OCI-LY1 (cell line): ENCODE data around the gene ARHGAP24.

Experiments used
- H2AFZ ChIP-seq: fragments of 200-600 bp; sonication (generic), shearing (Covaris generic); 2 replicates; pipeline ENCODE4 v1.6.0; 2014; ENCODE audit warnings: antibody characterized with exemption, mild to moderate bottlenecking, low read length
- H3F3A ChIP-seq: fragments of 200-600 bp; sonication (generic), shearing (Covaris generic); 2 replicates; pipeline ENCODE4 v1.6.0; 2014; ENCODE audit warnings: mild to moderate bottlenecking, antibody characterized with exemption, low read length, moderate library complexity; ENCODE audit not compliant: insufficient read depth
- H3K27ac ChIP-seq: fragments of 200-600 bp; sonication (generic); 2 replicates; pipeline ENCODE4 v1.5.1; 2014; ENCODE audit warnings: low read length, mixed run types, mild to moderate bottlenecking, low read depth; ENCODE audit not compliant: poor library complexity, severe bottlenecking
- H3K27me3 ChIP-seq: fragments of 200-600 bp; sonication (generic); 2 replicates; pipeline ENCODE4 v1.6.0; 2014; ENCODE audit warnings: antibody characterized with exemption, mild to moderate bottlenecking, low read length, moderate library complexity; ENCODE audit not compliant: insufficient read depth
- H3K36me3 ChIP-seq: fragments of 200-600 bp; sonication (generic); 2 replicates; pipeline ENCODE4 v1.6.1; 2014; ENCODE audit warnings: mild to moderate bottlenecking, antibody characterized with exemption, low read length, moderate library complexity, mixed read lengths; ENCODE audit not compliant: insufficient read depth
- H3K4me1 ChIP-seq: fragments of 200-600 bp; sonication (generic); 2 replicates; pipeline ENCODE4 v1.5.1; 2014; ENCODE audit warnings: mild to moderate bottlenecking, low read length, moderate library complexity; ENCODE audit not compliant: insufficient read depth, severe bottlenecking
- H3K4me2 ChIP-seq: fragments of 200-600 bp; sonication (generic), shearing (Covaris generic); 2 replicates; pipeline ENCODE4 v1.6.1; 2014; ENCODE audit warnings: low read length
- H3K4me3 ChIP-seq: fragments of 200-600 bp; sonication (generic); 2 replicates; pipeline ENCODE4 v1.5.1; 2014; ENCODE audit warnings: low read length, low read depth, mild to moderate bottlenecking, mixed read lengths; ENCODE audit not compliant: poor library complexity, severe bottlenecking
- H3K79me2 ChIP-seq: fragments of 200-600 bp; shearing (Covaris generic); 2 replicates; pipeline ENCODE4 v1.6.1; 2016; ENCODE audit warnings: mixed run types, low read length, mixed read lengths; ENCODE audit not compliant: insufficient read depth
- H3K9ac ChIP-seq: fragments of 200-600 bp; sonication (generic), shearing (Covaris generic); 2 replicates; pipeline ENCODE4 v1.6.1; 2014; ENCODE audit warnings: mild to moderate bottlenecking, low read length, mixed read lengths
- H3K9me2 ChIP-seq: fragments of 200-600 bp; sonication (generic), shearing (Covaris generic); 2 replicates; pipeline ENCODE4 v1.6.1; 2014; ENCODE audit warnings: low read depth, mild to moderate bottlenecking, low read length, mixed read lengths
- H3K9me3 ChIP-seq: fragments of 200-600 bp; shearing (Covaris generic); 2 replicates; pipeline ENCODE4 v1.6.1; 2014; ENCODE audit warnings: low read length, mixed read lengths
- H4K20me1 ChIP-seq: fragments of 200-600 bp; sonication (generic), shearing (Covaris generic); 2 replicates; pipeline ENCODE4 v1.6.0; 2016; ENCODE audit warnings: mild to moderate bottlenecking, low read length; ENCODE audit not compliant: insufficient read depth
- EZH2 ChIP-seq: fragments of 200-600 bp; sonication (generic), shearing (Covaris generic); IDR thresholded peaks from 2 replicates; pipeline ENCODE4 v1.8.0; 2017; ENCODE audit warnings: borderline replicate concordance, mixed run types, mild to moderate bottlenecking, antibody characterized with exemption, low read length, moderate library complexity, mixed read lengths
- TF ChIP-seq, protein P1 (sequence below): fragments of 200-600 bp; sonication (generic), shearing (Covaris generic); IDR thresholded peaks from 2 replicates; pipeline ENCODE4 v1.5.1; 2017; ENCODE audit warnings: mild to moderate bottlenecking, antibody characterized with exemption, low read length, moderate library complexity, mixed read lengths

Gene ARHGAP24

DNA sequence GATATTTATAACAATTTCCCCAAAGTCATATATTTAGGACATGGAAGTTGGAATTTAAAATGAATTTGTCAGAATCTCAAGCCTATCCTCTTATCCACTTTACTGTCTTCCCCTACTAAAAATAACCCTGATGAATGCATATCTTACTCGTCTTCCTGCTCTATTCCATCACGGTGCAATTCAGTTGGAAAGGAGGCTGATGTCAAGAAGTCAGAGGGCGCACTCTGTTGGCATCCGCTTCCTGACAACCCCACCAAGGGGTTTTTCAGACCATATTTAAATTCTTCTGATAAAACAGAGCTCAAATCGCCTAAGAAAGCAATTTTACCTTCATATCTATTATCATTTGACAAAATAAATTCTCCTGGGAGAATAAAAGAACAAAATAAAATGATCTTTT is 233.5 kb downstream of the ARHGAP24 start:
- Histone ChIP-seq H3K9ac (no peak overlapping the region), H3K79me2 (peaks cover 40% of the 10 kb centered on the region), H3K4me3 (no peak overlapping the region), H3F3A (no peaks in the 10 kb centered on the region), H3K27ac (peak overlapping the region; percentile 78), H3K9me3 (no peaks in the 10 kb centered on the region; the same call in 1 of the 2 replicates), H2AFZ (no peak overlapping the region), H3K36me3 (peaks cover 74% of the 10 kb centered on the region), H3K27me3 (no peaks in the 10 kb centered on the region), H3K9me2 (no peaks in the 10 kb centered on the region), H4K20me1 (no peaks in the 10 kb centered on the region), H3K4me1 (peaks cover 58% of the 10 kb centered on the region), H3K4me2 (no peak overlapping the region)
- TF ChIP-seq, protein P1, sequence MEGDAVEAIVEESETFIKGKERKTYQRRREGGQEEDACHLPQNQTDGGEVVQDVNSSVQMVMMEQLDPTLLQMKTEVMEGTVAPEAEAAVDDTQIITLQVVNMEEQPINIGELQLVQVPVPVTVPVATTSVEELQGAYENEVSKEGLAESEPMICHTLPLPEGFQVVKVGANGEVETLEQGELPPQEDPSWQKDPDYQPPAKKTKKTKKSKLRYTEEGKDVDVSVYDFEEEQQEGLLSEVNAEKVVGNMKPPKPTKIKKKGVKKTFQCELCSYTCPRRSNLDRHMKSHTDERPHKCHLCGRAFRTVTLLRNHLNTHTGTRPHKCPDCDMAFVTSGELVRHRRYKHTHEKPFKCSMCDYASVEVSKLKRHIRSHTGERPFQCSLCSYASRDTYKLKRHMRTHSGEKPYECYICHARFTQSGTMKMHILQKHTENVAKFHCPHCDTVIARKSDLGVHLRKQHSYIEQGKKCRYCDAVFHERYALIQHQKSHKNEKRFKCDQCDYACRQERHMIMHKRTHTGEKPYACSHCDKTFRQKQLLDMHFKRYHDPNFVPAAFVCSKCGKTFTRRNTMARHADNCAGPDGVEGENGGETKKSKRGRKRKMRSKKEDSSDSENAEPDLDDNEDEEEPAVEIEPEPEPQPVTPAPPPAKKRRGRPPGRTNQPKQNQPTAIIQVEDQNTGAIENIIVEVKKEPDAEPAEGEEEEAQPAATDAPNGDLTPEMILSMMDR = no peak

DNA sequence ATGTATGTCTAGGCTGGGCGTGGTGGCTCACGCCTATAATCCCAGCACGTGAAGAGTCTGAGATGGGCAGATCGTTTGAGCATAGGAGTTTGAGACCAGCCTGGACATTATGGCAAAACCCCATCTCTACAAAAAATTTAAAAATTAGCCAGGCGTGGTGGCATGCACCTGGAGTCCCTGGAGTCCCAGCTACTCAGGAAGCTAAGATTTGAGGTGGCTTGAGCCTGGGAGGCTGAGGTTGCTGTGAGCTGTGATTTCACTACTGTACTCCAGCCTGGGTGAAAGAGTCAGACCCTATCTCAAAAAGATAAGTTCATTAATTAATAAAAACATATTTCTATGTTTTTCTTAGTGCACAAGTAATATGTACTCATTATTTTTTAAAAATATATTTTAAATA is 238.1 kb downstream of the ARHGAP24 start:
- Histone ChIP-seq H3K4me2 (no peak overlapping the region), H3K9me2 (no peaks in the 10 kb centered on the region), H3F3A (no peaks in the 10 kb centered on the region), H3K4me1 (peaks cover 63% of the 10 kb centered on the region), H3K36me3 (peaks cover 63% of the 10 kb centered on the region), H3K9ac (no peak overlapping the region), H2AFZ (no peak overlapping the region), H3K27me3 (no peaks in the 10 kb centered on the region), H4K20me1 (no peaks in the 10 kb centered on the region), H3K27ac (peak overlapping the region; percentile 67), H3K4me3 (no peak overlapping the region), H3K79me2 (peaks cover 39% of the 10 kb centered on the region), H3K9me3 (no peaks in the 10 kb centered on the region; the same call in 1 of the 2 replicates)
- no peak for TF ChIP-seq EZH2
- TF ChIP-seq, protein P1 = no peak

DNA sequence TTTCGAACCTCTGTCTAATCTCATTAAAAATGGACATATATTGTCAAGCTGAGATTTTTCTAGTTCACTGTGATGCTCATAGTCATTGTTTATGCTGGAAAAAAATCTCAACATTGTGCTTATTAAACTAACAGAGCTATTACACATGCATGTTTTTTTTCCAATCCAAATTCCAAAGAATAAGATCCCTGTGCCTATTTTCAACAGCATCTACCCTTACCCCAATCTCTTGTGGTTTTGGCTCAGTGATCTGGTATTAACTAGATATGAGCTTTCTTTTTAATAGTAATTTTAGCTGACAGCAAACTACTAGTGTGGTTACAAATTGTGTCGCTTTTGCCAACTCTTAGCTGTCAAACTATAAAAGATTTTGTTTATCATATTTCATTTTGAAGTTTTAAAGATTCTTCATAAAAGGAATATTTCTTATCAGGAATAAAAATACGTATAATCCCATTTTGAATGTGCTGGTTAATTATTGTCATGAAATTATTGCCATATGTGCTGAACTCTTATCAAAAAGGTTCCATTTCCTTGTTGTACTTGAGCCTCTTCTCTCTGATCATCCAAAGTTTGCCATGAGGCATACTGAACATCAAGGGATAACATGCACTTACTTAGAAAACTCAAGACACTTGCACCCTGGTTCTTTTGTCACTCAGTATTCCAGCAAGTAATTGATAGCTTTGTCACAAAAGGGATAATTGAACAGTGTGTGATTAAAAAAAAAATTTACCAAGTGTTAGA is 241.2 kb downstream of the ARHGAP24 start:
- Histone ChIP-seq H2AFZ (no peak overlapping the region), H3K36me3 (peaks cover 34% of the 10 kb centered on the region), H3F3A (no peaks in the 10 kb centered on the region), H3K27me3 (no peaks in the 10 kb centered on the region), H3K9ac (no peak overlapping the region), H4K20me1 (no peaks in the 10 kb centered on the region), H3K4me3 (no peak overlapping the region), H3K4me1 (peaks cover 57% of the 10 kb centered on the region), H3K4me2 (no peak overlapping the region), H3K9me3 (no peaks in the 10 kb centered on the region; the same call in 1 of the 2 replicates), H3K9me2 (no peaks in the 10 kb centered on the region), H3K27ac (peak overlapping the region; percentile 59), H3K79me2 (peaks cover 34% of the 10 kb centered on the region)
- TF ChIP-seq, protein P1 = no peak
- no peak for TF ChIP-seq EZH2
